Stomach (tissue), 4 donors: ENCODE measurements around the gene FOSB.
"Not testable (repeated sequence)": the region's sequence is repeated elsewhere in the genome, so short reads cannot be mapped to it uniquely, and the experiment has no call there.

Experiments used
- POLR2A ChIP-seq, 4 donors: fragments of 450-650 bp; IDR thresholded peaks; one replicate each; pipeline ENCODE4 v1.6.1; 2016; ENCODE audit warnings: antibody characterized with exemption in 4 of 4, control low read depth in 2 of 4, mild to moderate bottlenecking in 1 of 4, moderate library complexity in 1 of 4
- TF ChIP-seq, protein P1 (sequence below), 7 experiments: fragments of 450-650 bp in 4 of 7; fragments of 200-600 bp in 3 of 7; sonication (generic) in 3 of 7; IDR thresholded peaks; one replicate each; pipeline ENCODE4 v1.5.1; 2016 to 2019; ENCODE audit warnings: antibody characterized with exemption in 7 of 7, control low read depth in 2 of 7, mild to moderate bottlenecking in 1 of 7

DNA sequence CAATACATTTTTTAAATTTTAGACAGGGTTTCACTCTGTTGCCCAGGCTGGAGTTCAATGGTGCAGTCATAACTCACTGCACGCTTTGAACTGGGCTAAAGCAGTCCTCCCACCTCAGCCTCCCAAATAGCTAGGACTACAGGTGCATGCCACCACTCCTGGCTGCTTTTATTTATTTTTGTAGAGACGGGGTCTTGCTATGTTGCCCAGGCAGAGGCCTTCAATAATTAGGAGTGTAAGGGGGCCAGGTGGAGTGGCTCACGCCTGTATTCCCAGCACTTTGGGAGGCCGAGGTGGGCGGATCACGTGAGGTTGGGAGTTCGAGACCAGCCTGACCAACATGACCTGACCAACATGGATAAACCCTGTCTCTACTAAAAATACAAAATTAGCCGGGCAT, 35.3 kb upstream of the FOSB start:
- TF ChIP-seq, protein P1, sequence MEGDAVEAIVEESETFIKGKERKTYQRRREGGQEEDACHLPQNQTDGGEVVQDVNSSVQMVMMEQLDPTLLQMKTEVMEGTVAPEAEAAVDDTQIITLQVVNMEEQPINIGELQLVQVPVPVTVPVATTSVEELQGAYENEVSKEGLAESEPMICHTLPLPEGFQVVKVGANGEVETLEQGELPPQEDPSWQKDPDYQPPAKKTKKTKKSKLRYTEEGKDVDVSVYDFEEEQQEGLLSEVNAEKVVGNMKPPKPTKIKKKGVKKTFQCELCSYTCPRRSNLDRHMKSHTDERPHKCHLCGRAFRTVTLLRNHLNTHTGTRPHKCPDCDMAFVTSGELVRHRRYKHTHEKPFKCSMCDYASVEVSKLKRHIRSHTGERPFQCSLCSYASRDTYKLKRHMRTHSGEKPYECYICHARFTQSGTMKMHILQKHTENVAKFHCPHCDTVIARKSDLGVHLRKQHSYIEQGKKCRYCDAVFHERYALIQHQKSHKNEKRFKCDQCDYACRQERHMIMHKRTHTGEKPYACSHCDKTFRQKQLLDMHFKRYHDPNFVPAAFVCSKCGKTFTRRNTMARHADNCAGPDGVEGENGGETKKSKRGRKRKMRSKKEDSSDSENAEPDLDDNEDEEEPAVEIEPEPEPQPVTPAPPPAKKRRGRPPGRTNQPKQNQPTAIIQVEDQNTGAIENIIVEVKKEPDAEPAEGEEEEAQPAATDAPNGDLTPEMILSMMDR (IDR thresholded peaks at IDR 0.05): not testable (repeated sequence)
- not testable (repeated sequence) for TF ChIP-seq POLR2A (IDR thresholded peaks at IDR 0.05)
